Right lobe of liver (tissue), 6 donors: ENCODE results near the gene FLNB. TPM values are rescaled to one million over a fixed set of nuclear protein-coding genes. Genes with fewer than 3 reads are reported as not detected.

Experiments
- ATAC-seq, 4 donors: fragments of 200-7000 bp; cut with Tn5 transposase; one replicate each; pipeline ENCODE4 v1.9.1; 2020; ENCODE audit warnings: mild to moderate bottlenecking in 4 of 4, moderate library complexity in 4 of 4
- DNase-seq, 3 donors: peaks; one replicate each; pipeline ENCODE4 v3.0.0-alpha.2; 2020
- H3K27ac ChIP-seq, 3 donors: fragments of 200-600 bp; one replicate each; pipeline ENCODE4 v1.8.0; 2022
- H3K27me3 ChIP-seq, 2 donors: fragments of 200-600 bp; one replicate each; pipeline ENCODE4 v1.8.0; 2022
- H3K36me3 ChIP-seq, 4 donors: fragments of 200-600 bp; sonication (generic) in 1 of 4; one replicate each; pipeline versions ENCODE4 v1.5.1 to v1.8.0; 2017 to 2022; ENCODE audit warnings: control low read depth in 1 of 4
- H3K4me1 ChIP-seq, 4 donors: fragments of 200-600 bp; sonication (generic) in 1 of 4; one replicate each; pipeline versions ENCODE4 v1.5.1 to v1.8.0; 2017 to 2022; ENCODE audit warnings: control low read depth in 1 of 4
- H3K4me3 ChIP-seq, 3 donors: fragments of 200-600 bp; one replicate each; pipeline ENCODE4 v1.8.0; 2022
- H3K9me3 ChIP-seq, 4 donors: fragments of 200-600 bp; sonication (generic) in 1 of 4; one replicate each; pipeline versions ENCODE4 v1.5.1 to v1.8.0; 2017 to 2022; ENCODE audit warnings: control low read depth in 1 of 4
- POLR2A ChIP-seq: fragments of 450-650 bp; IDR thresholded peaks from one replicate; pipeline ENCODE4 v1.6.1; 2017; ENCODE audit warnings: antibody characterized with exemption, mild to moderate bottlenecking
- WGBS: methylation state at CpG from one replicate; pipeline ENCODE4 v1.1.6; 2018; ENCODE audit warnings: low coverage, low lambda C conversion rate; ENCODE audit not compliant: insufficient coverage; ENCODE audit errors: missing lambda C conversion rate; 5-methylcytosine and 5-hydroxymethylcytosine counted together
- intact Hi-C, 2 donors: fragments of 100-400 bp; cut with DNase I; formaldehyde crosslinking; loops; one replicate each; pipeline versions ENCODE4 v1.11.2 to v1.14.1; 2022
- total RNA-seq, 6 experiments: library from RNA; depleted of rRNA in 2 of 6; stranded (reverse); fragments of >200 nt in 2 of 6; fragmentation: NEBNext Ultra II Directional in 3 of 6; extraction: Animal tissue kit (Norgen Biotek cat#: 25700) in 3 of 6; gene quantifications; one replicate each; pipeline versions ENCODE4 v1.1.0 to v1.2.4, GENCODE V29; 2016 to 2023
- TF ChIP-seq, protein P1 (sequence below), 4 donors: fragments of 200-600 bp in 3 of 4; fragments of 450-650 bp in 1 of 4; IDR thresholded peaks; one replicate each; pipeline versions ENCODE4 v1.5.1 to v1.8.0; 2016 to 2022; ENCODE audit warnings: antibody characterized with exemption in 4 of 4, mild to moderate bottlenecking in 2 of 4
- donor health status: DM: no; HTN: yes; CAD: no.
- donor health status: DM: no; HTN: no; CAD: no.
- donor health status: DM: no; HTN: no; CAD: no.
- donor health status: DM: no; HTN: yes; CAD: no.
- donor health status: DM: no; HTN: yes; CAD: no.

The FLNB gene
- total RNA-seq, 6 experiments from 2014 or later: 48.4 to 109 (median 97.8) TPM

DNA sequence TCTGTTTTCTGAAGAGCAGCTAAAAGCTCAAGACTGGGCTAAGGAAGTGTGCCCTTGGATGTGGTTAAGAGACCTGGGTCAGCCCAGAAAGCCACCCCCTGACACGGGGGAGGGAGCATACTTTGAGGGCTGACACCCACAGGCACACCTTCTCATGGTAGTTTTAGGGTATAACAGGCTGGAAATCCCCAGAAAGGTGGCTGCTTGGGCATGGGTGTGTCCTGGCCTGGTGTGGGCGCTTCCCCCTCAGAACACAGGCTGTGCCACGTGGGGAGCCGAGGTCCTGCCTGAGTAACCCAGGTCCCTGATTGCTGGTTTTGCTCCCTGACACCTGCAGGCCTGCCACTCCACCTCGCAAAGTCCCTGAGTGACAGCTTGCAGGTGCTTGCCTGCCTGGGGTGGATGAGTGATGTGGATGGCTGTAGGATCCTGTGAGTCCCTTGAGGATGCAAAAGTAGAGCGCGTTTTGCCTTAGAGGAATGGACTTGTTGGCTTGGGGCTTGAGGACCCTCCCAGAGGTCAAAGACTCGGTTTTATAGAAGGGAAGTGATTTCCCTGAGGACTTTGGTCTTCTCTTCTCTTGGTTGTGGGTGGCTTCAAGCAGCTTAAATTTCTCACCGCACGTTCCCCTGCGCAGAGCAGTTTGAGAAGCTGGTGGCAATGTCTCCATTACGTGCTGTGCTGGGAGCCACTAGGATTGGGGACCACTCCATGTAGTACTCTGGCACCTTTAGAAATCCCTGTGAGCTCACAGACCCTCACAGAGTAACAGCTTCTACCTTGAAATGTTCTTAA, 108.1 kb downstream of the FLNB start:
- H3K27me3 ChIP-seq: no peaks in the 10 kb centered on the region
- ATAC-seq (no peak), DNase-seq (no peak)
- H3K27ac ChIP-seq: peak overlapping the region; percentile 27 to 85 (median 78)
- 20% methylated on average over 2 of the region's 12 CpGs for WGBS
- peaks cover 0 to 57% (median 29%) of the 10 kb centered on the region in 4 donors for H3K4me1 ChIP-seq
- H3K9me3 ChIP-seq: no peaks in the 10 kb centered on the region
- TF ChIP-seq, protein P1, sequence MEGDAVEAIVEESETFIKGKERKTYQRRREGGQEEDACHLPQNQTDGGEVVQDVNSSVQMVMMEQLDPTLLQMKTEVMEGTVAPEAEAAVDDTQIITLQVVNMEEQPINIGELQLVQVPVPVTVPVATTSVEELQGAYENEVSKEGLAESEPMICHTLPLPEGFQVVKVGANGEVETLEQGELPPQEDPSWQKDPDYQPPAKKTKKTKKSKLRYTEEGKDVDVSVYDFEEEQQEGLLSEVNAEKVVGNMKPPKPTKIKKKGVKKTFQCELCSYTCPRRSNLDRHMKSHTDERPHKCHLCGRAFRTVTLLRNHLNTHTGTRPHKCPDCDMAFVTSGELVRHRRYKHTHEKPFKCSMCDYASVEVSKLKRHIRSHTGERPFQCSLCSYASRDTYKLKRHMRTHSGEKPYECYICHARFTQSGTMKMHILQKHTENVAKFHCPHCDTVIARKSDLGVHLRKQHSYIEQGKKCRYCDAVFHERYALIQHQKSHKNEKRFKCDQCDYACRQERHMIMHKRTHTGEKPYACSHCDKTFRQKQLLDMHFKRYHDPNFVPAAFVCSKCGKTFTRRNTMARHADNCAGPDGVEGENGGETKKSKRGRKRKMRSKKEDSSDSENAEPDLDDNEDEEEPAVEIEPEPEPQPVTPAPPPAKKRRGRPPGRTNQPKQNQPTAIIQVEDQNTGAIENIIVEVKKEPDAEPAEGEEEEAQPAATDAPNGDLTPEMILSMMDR (IDR thresholded peaks at IDR 0.05): no peak
- no peak for TF ChIP-seq POLR2A
- no peak overlapping the region for H3K4me3 ChIP-seq
- peaks cover 0 to 43% (median 21%) of the 10 kb centered on the region in 4 donors for H3K36me3 ChIP-seq
- intact Hi-C loops: loop anchor here in 1 of 2 donors (10.0 kb wide), 1 partner anchor 48 kb away; no protein-coding TSS in a partner anchor

DNA sequence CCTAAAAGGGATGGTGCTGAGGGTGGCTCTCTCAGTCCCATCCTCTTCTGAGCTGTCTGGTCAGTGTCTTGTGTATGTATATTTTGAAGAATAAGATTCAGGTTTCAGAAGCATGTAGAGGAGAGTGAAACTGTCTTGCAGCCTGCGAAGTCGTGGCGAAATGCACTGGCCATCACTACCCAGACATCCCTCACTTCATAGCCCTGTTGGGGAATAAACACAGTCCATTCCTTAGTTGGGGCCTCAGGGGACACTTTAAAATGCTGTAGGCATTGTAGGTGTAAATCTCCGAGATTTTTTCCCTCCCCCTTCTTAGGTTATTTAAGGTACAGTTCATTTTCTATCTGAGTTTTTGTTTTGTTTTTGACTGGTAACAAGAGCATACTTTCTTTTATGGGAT, 108.8 kb downstream of the FLNB start:
- peak overlapping the region; percentile 27 to 85 (median 78) for H3K27ac ChIP-seq
- peaks cover 0 to 51% (median 26%) of the 10 kb centered on the region in 4 donors for H3K4me1 ChIP-seq
- H3K9me3 ChIP-seq: no peaks in the 10 kb centered on the region
- WGBS: 18% methylated on average over 2 of the region's 4 CpGs
- DNase-seq (no peak), ATAC-seq (peak in 2 of 4 donors; percentile 1 to 3)
- H3K27me3 ChIP-seq: no peaks in the 10 kb centered on the region
- TF ChIP-seq POLR2A: no peak
- TF ChIP-seq, protein P1 (IDR thresholded peaks at IDR 0.05): no peak
- intact Hi-C loops: loop anchor here in 1 of 2 donors (10.0 kb wide), 1 partner anchor 48 kb away; no protein-coding TSS in a partner anchor
- peaks cover 0 to 44% (median 20%) of the 10 kb centered on the region in 4 donors for H3K36me3 ChIP-seq
- H3K4me3 ChIP-seq: no peak overlapping the region

DNA sequence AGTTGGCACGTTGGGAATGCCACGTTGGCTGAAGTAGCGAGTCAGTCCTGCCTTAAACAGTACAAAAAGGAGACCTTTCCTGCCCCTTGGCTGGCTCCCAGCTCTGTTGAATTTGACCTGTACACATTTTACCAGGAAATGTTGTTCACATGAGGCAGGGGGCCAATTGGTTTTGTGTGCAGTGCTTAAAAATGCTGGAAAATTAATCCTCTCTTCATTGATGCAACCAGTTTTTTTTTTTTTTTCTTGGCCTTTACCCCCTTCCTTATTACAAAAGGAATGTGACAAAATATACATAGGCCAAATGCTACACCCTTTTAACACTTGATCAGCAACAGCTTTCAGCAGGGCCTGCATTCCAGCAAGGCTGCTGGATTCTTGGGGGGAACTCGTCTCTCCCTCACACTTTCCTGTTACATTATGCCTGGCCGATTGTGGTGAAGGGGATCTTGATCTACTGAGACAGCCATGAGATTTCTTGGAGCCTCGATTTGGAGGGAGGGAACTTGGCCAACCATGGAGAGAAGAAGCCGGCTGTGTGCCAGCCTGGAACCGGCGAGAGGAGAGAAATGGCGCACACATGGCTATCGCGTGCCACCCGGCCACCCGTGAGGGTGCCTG, 109.4 kb downstream of the FLNB start:
- Histone ChIP-seq H3K4me1 (peaks cover 0 to 47% (median 24%) of the 10 kb centered on the region in 4 donors), H3K27ac (peak overlapping the region; percentile 70 to 85 (median 78)), H3K27me3 (no peaks in the 10 kb centered on the region), H3K9me3 (no peaks in the 10 kb centered on the region), H3K4me3 (no peak overlapping the region), H3K36me3 (peaks cover 0 to 44% (median 13%) of the 10 kb centered on the region in 4 donors)
- ATAC-seq: peak; percentile 68 to 87 (median 74)
- intact Hi-C loops: loop anchor here in 1 of 2 donors (10.0 kb wide), 1 partner anchor 47 kb away; no protein-coding TSS in a partner anchor
- peak; percentile 86 to 96 (median 92) for DNase-seq
- TF ChIP-seq POLR2A: no peak
- TF ChIP-seq, protein P1 (IDR thresholded peaks at IDR 0.05): peak in 1 of 4 donors; percentile 5
- WGBS: 20% methylated on average over 14 of the region's 14 CpGs

DNA sequence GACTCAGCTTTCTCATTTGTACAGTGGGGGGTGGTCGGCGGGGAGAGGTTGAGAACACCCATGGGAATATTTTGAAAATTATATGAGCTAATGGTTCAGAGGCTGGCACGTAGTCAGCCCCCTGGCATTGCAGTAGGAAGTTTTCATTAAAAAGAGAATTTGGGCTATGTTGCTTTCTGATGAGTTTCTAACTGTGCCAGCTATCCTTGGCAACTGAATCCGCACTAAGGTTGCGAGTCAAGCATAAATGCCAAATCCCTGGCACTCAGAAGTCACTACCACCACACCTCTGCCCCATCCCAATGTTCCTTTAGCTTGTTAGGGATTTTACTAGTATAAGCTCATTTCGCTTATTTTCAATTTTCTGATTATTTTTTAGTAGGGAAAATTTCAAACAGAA, 111.0 kb downstream of the FLNB start:
- 58% methylated on average over 4 of the region's 6 CpGs for WGBS
- no peaks in the 10 kb centered on the region for H3K9me3 ChIP-seq
- H3K4me1 ChIP-seq: peaks cover 0 to 47% (median 24%) of the 10 kb centered on the region in 4 donors
- no peak for DNase-seq
- intact Hi-C loops: loop anchor here in 1 of 2 donors (10.0 kb wide), 1 partner anchor 46 kb away; no protein-coding TSS in a partner anchor
- ATAC-seq: no peak
- H3K27me3 ChIP-seq: no peaks in the 10 kb centered on the region
- no peak for TF ChIP-seq POLR2A
- TF ChIP-seq, protein P1 (IDR thresholded peaks at IDR 0.05): no peak
- H3K27ac ChIP-seq: peak overlapping the region in 1 of 3 donors; percentile 78
- H3K36me3 ChIP-seq: peaks cover 2 to 43% (median 15%) of the 10 kb centered on the region in 4 donors
- no peak overlapping the region for H3K4me3 ChIP-seq
